NOMO-1 treated with DMSO at 0.1 percent for 48 hours (cell line): ENCODE results near the gene TRHDE.
"Not testable (repeated sequence)": the region's sequence is repeated elsewhere in the genome, so short reads cannot be mapped to it uniquely, and the experiment has no call there.

Experiments used
- DNase-seq: peaks from one replicate; lab custom pipeline; 2025; ENCODE audit not compliant: unreplicated experiment; lab: John Stamatoyannopoulos, UW

TRHDE gene

GRCh38 chr12:72610854-72611358 is 338.7 kb downstream of the TRHDE start:
- no peak for DNase-seq

GRCh38 chr12:72612171-72612570 is 340.0 kb downstream of the TRHDE start:
- no peak for DNase-seq

DNA sequence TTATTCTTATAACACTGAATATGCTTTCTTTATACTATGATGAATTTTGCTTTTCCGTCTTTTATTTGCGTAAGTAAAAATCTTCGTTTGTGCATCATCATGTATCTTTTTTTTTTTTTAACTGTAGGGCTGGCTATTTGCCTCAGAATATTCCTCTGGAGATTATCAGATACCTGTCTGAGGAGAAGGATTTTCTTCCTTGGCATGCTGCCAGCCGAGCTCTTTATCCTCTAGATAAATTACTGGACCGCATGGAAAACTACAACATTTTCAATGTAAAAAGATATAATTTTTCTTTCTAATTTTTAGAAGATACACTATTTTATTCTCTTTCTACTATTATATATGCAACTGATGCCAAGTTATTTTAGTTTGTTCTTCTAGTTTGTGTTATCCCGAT is 346.6 kb downstream of the TRHDE start:
- DNase-seq: no peak

DNA sequence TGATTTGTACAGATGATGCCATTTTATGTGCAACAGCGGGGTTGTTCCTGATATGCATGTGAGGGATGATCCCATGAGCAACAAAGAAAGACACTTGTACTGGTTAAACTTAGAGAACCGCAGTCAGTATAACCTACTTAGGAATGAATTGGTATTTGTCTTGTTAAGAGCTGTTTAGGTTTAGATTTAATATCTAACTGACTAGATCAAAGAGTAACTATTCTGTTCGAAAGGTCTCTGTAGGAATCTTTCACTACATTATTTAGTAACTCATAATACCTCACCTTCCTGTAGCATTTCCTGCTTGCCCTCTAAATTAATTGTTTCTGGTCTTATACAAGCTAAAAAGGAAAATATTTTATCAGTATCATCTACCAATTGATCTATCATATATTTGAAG is 350.4 kb downstream of the TRHDE start:
- no peak for DNase-seq

- no peak for DNase-seq
Observed at GRCh38 chr12:72631926-72632685, 359.9 kb downstream of the TRHDE start.

- DNase-seq: no peak
Observed at GRCh38 chr12:72642706-72643105, 370.5 kb downstream of the TRHDE start.

DNA sequence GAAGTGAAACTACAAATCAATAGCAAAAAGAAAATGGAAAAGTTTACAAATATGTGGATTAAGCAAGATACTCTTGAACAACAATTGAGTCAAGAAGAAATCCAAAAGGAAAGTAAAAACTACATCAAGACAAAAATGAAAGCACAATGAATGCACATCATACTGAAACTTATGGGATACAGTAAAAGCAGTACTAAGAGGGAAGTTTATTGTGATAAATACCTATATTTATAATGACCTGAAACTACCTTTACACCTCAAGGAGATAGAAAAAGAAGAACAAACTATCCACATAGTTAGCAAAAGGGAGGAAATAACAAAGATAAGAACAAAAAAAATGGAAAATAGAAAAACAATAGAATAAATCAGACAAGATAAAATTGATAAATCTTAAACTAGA is 375.0 kb downstream of the TRHDE start:
- no peak for DNase-seq

DNA sequence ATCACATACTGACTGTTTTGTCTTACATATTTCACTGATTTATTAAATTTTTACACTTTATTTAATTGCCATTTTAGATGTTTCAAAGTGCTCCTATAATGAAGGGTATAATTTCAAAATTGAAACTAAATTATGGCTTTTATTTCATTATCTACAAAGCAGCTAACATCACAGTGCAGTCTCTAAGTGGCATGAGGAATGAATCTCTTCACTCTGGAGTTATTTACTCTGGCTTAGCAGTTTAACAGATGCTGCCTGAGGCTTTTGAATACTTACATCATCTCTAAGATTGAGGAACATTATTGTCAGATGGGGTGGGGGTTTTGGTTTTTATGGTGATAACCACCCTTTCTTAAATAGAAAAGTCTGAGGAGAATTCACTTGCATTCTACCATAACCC is 386.4 kb downstream of the TRHDE start:
- DNase-seq: no peak

- DNase-seq: not testable (repeated sequence)
Observed at GRCh38 chr12:72660174-72660573, 388.0 kb downstream of the TRHDE start.

DNA sequence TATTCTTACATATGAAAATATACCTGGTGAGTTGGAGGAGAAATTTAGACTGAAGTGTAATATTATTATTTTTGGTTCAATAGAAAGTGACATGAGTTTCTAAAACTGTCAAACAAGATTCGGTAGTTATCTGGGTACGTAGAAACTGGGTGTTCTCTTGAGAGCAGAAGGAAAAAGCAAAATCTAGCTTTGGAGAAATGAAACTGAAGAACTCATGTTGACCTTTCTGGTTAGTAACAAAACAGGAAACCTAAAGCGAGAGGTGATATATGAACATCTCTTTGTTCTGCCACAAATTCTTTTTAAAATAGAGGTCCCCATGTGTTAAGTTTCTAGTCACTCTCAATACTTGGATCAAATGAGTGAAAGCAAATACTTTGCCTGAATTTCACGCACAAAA is 401.7 kb downstream of the TRHDE start:
- peak; percentile 31 for DNase-seq

- no peak for DNase-seq
Observed at GRCh38 chr12:72676556-72676955, 404.4 kb downstream of the TRHDE start.

DNA sequence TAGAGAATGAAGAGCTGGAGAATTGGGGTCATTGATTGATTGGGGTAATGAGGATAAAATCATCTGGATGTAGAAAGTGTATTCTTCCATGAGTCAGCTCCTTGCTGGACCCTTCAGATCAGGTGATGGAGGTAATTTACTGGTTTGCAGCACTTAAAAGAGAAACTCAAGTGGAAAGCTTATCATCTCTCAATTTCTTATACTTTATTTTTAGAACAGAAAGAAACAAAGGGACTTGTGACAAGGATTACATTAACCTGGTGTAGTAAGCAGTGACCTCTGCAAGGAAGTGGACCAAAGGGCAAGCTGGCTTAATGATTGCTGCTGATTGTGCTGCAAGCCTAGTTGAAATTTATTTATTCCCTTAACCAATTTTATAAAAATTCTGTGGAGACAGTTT is 405.0 kb downstream of the TRHDE start:
- no peak for DNase-seq

DNA sequence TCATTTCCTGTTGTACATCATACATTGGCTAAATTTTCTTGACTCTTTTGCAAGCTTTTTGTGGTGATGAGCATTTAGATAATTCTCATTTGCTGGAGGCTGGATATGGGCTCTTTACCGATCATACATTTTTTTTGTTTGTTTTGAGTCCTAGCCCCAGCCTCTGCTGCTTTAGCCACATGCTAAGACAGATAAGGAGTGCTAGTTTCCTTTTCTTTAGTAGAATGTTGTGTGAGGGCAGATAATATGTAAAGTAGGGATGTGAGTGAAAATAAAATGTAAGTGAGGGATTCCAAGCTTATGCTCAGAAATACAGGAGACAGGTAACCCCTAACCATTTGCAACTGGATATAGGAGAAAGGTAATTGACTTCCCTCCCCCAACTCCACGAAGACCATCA is 405.7 kb downstream of the TRHDE start:
- no peak for DNase-seq

GRCh38 chr12:72679147-72679757 is 407.1 kb downstream of the TRHDE start:
- DNase-seq: no peak

DNA sequence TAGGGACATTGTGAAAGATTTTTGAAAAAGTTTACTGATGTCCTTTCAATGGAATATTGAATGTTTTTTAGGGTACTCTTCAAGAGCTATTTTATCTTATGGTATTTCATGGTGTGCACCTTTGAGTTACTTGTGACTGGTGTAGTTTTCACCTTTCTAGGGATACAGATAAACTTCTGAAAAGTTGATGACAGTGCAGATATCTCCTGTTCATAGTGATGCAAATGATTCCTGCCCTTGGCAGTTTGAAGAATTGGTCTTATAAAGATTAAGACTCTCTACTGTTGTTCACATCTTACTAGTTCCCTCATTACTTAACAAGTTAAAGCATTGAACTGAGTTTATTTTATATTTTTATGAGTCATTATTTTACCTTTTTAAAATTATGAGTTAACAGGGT is 408.9 kb downstream of the TRHDE start:
- no peak for DNase-seq

DNA sequence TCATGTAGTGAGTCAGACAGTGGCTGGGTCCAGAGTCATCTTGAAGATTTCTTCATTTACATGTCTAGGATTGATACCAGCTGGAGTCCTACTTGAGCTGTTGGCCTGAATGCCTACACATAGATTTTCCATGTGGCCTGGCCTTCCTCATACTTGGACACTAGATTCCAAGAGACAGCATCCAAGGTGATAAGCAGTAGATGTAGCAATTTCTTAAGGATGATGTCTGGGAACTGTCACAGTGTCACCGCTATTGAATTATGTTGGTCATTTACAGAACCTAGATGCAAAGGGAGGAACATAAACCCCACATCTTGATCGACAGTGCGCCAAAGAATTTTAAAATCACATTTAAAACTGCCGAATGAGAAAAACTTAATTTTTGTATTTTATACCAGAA is 412.3 kb downstream of the TRHDE start:
- DNase-seq: no peak

DNA sequence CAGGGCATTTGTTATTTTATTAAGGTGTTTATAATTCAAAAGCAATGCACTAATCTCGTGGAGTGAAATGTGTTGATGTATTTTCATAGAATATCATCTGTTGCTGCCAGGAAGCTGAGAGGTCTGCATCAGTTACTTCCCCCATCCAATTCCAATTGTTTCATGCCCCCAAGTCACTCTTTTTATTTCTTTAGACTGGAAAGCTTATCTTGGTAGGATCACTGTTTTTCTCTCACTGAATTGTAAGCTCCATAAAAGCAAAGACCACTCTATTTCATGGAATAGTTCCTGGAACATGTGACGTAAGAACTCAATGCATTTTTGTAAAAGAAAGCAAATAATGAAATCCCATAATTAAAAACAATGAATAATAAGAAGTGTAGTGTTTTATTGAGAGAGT is 420.2 kb downstream of the TRHDE start:
- DNase-seq: no peak

DNA sequence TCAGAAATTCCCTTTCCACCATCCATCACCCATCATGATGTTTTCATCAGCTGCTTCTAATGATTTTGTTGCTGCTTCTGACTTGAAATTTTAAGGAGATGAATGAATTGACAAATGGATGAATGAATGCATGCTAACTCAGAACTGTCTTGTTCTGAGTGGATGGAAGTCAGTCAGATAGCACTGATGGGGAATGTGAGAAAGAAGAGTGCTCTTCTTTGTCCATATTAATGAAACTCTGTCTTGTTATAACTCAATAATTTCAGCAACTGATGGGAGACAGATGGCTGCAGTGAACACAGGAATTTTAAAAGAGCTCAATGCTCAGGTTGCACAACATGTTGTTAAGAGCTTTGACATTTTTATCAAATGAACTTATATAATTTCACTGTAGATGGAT is 422.0 kb downstream of the TRHDE start:
- DNase-seq: no peak

- DNase-seq: no peak
Observed at GRCh38 chr12:72699362-72699761, 427.2 kb downstream of the TRHDE start.

DNA sequence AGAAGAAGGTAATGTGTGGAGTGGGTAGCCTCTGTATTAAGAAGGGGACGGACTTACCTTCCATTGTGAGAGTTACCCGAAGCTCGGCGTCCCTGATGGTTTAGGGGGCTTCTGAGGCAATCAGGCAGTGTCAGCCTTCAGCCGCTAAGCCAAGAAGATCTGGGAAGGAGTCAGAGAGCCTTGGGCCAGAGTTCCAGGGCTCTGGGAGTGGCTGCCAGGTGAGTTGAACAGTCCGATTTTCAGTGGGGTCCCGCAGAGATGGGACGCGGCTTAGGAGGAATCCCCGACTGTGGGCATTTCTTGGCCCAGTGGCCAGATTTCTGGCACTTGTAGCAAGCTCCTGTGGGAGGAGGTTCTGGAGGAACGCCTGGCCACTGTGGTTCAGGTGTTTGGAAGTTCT is 439.9 kb downstream of the TRHDE start:
- DNase-seq: not testable (repeated sequence)

DNA sequence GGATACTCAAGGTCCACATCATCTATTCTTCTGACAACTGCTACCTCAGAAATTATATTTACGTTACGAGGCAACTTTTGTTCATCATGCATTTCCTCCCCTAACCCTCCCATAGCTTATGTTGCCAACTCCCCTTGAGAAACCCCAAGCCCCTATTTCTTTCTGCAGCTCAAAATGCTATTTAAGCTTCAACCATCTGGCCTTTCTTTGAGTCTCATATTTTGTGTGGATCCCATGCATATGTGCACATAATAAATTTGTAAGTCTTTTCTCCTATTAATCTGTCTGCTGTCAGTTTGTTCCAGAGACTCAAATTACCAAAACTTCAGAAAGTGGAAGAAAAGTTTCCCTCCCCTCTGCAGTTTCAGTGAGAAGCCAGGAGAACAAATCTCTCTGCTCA is 444.1 kb downstream of the TRHDE start:
- DNase-seq: no peak

DNA sequence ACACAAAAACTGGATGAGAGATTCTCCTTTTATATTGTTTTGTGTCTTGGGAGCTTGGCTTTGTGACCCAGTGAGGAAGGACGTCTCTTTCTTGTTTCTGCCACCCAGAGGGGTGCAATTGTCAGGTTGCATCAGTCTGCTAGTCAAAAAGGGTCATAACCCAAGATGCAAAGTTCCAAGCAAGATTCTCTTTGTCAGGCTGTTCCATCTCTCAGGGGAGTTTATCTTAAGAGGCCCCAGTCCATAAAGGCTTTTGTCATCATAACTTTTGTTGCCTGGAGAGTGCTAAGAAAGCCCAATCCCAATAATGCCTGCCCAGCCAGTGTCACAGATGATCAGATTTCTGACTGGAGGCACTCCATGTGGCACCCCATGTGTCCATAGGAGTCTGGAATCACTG is 444.9 kb downstream of the TRHDE start:
- DNase-seq: no peak
